ENCODE measurements around the gene CATSPER2.
"Not testable (repeated sequence)": the region's sequence is repeated elsewhere in the genome, so short reads cannot be mapped to it uniquely, and the experiment has no call there.

The CATSPER2 gene

DNA sequence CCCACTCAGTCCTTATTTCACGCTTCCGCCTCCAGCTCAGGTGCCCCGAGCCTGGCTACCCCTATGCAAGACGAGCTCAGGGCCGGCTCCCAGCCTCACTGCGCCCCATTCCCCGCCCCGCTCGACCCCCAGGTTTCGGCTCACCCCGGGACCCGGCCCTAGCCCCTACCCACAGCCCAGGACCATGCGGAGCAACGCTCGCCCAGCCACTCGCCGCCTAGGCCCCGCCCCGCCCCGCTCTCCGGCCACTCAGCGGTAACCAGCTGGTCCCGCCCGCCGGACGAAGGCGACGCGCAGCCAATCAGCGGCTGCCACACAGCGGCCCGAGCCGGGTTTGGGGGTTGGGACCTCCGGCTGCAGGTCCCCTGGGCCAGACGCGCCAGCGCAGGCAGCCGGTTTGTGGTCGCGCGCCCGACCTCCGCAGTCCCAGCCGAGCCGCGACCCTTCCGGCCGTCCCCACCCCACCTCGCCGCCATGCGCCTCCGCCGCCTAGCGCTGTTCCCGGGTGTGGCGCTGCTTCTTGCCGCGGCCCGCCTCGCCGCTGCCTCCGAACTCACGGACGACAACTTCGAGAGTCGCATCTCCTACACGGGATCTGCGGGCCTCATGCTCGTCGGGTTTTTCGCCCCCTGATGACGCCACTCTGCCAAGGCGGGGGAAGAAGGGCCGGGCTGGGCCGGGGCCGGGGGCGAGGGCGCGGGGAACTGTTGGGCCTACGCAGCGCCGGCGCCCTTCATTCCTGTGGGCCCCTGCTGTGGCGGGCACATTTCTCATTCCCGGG is at the start of gene CATSPER2:
CATSPER2 (minus strand) TSS at position 196 of the 781 bp plus-strand sequence. CDS start 783 bp downstream, outside the sequence.
- DNase-seq (ENCODE audit: low read depth in 2 of 2) = no peak

- DNase-seq (ENCODE audit: low read depth in 2 of 2) = not testable (repeated sequence)
These were observed 44.7 kb upstream of the CATSPER2 start, which contains the start of gene CKMT1A for GRCh38 chr15:43693148-43694022. CKMT1A (plus strand) TSS chr15:43693859; CDS start chr15:43694051, 192 bp downstream.

- not testable (repeated sequence) for DNase-seq (ENCODE audit: low read depth in 2 of 2)
These were observed 44.0 kb upstream of the CATSPER2 start for GRCh38 chr15:43692679-43693078.

DNA sequence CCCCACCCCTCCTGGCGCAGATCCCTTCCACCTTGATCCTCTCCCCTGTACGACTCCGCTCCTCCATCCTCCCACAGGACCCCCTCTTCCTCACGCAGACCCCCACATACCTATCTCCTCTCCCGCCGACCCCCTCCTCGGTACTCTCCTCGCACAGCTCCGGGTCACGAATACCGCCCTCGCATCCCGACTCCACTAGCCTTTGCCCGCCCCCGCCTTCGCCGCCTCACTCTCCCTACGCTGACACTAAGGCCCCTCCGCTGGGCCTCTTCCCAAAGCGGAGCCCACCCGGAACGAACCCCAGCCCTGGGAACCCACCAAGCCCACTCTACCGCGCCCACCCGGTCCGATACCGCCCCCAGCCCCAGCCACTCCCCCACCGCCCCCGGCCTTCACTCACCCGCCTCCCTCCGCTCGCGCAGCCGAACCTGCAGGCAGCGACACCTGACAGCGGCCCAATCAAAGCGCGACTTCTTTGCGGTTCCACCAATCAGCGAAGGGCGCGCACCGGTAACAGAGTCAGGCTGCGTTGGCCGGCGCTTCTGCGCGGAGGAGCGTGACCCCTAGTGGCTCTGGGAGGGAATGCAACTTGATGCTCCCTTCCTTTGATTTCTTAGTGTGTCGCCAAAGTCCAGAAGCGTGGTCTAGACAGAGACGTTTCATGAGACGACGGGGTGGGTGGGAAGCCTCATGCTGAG is 41.1 kb upstream of the CATSPER2 start:
- DNase-seq (ENCODE audit: low read depth in 2 of 2) = not testable (repeated sequence)

DNA sequence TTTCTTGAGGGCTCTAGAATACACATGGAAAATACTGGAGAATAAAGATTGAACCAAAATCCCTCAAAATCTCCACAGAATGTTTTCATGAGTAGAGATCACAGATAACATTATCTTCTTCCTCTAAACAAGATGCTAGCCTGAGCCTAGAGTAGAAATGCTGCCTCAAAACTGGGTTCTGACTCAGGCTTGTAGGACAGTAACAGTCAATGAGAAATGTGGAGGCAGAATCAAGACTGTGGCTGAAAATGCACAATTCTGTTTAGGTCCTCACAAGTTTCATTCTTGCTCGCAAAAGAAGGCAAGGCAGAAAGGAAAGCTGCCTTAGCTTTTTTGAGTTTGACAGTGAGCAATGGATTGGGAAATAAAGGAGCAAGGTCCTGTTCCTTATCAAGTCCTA is 25.5 kb upstream of the CATSPER2 start:
- DNase-seq (ENCODE audit: low read depth in 2 of 2) = not testable (repeated sequence)

DNA sequence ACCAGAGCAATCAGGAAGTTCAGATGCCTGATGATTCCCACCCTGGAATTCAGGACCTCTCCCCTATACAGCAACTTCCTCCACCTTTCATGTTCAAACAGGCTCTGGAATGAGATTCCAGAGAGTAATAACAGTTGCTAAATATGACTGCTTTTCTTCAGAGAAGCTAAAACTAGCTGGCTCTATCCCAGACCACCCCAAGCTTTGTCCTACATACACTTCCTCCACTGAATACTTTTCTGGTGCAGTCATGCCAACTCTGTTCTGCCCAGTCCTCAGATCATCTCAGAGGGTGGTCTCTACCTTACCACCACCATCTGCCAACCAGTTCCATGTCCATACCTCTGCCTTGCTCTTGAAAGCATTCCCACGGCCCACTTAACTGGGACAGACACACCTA is 17.5 kb upstream of the CATSPER2 start:
- DNase-seq (ENCODE audit: low read depth in 2 of 2) = not testable (repeated sequence)

- DNase-seq (ENCODE audit: low read depth in 2 of 2) = not testable (repeated sequence)
These were observed 14.7 kb upstream of the CATSPER2 start for GRCh38 chr15:43663333-43663732.

GRCh38 chr15:43662293-43662692 is 13.6 kb upstream of the CATSPER2 start:
- not testable (repeated sequence) for DNase-seq (ENCODE audit: low read depth in 2 of 2)

DNA sequence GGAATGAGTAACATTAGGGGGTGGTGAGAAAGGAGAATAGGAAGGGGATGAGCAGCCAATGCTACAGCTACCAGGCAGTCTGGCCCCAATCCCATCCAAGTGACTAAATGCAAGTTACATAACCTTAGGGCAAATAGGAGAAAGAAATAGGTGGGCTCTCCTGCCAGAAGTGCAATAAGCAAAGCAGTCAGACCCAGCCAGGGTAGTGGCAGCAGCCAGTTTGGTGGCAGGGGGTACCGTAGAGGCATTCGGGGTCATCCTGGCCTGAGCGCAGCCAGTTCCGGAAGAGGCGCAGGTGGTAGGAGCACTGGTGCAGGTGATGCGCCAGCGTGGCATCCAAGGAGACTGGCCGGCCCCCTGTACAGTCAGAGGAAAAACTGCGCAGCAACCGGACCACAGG is 11.1 kb upstream of the CATSPER2 start:
- DNase-seq (ENCODE audit: low read depth in 2 of 2) = not testable (repeated sequence)

DNA sequence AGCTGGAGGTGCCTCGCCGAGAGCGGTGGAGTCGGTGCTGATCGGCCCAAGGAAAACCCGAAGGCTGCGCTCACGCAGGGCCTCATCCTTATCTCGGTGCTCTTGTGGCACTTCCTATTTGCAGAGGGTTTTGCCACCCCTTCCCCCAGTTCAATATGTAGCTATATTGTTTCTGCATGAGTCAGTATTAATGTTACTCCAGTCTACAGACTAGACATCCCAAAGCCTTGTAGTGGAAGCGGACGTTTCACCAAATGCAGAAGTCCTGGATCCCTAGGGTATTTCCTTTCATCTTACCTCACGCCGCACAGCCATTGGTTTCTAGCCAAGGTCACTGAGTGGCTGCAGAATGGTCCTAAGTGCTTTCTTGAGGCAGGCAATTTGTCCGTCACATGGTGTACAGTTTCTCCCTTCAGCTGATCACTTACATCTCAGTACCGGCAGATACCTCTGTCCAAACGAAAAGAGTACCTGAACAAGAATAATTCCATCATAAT is 834 bp upstream of the CATSPER2 start:
- not testable (repeated sequence) for DNase-seq (ENCODE audit: low read depth in 2 of 2)

DNA sequence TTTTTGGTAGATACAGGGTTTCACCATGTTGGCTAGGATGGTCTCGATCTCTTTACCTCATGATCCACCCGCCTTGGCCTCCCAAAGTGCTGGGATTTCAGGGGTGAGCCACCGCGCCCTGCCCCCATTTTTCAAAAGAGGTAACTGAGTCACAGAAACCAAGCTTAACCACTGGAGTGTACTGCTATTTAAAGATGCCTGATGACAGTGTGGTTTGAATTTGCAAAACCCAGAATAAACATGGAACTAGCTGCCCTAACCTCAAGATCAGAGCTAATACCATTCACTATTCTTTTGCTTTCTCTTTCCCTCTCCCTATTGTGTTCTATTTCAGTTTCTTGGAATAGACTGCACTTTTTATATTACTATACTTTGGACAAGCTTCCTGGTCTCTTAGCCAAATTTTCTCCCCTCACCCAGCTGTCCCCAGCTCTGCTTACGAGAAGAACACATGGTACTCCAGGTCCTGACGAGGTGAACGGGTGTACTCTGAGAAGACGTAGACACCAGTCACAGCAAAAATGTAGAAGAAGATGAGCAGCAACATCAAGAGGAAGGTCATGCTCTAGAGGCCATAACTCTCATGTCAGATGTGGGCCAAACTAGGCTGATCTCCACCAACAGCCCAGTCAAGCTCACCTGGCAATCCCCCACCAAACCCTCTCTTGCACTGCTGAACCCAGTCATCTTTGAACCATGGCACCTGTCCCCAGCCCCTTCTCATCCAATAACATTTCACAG is 10.0 kb downstream of the CATSPER2 start:
- not testable (repeated sequence) for DNase-seq (ENCODE audit: low read depth in 2 of 2)

DNA sequence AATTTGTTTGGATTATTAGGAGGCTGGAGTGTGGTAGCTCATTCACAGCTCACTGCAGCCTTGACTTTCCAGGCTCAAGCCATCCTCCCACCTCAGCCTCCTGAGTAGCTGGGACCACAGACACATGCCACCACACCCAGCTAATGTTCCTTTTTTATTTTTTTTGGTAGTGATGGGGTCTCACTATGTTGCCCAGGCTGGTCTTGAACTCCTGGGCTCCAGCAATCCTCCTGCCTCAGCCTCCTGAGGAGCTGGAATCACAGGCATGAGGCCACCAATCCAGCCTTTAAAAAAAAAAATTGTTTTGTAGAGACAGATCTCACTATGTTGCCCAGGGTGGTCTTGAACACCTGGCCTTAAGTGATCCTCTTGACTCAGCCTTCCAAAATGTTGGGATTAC is 21.7 kb downstream of the CATSPER2 start:
- not testable (repeated sequence) for DNase-seq (ENCODE audit: low read depth in 2 of 2)

GRCh38 chr15:43625106-43625505 is 23.5 kb downstream of the CATSPER2 start:
- DNase-seq (ENCODE audit: low read depth in 2 of 2) = peak; percentile 21 to 28

DNA sequence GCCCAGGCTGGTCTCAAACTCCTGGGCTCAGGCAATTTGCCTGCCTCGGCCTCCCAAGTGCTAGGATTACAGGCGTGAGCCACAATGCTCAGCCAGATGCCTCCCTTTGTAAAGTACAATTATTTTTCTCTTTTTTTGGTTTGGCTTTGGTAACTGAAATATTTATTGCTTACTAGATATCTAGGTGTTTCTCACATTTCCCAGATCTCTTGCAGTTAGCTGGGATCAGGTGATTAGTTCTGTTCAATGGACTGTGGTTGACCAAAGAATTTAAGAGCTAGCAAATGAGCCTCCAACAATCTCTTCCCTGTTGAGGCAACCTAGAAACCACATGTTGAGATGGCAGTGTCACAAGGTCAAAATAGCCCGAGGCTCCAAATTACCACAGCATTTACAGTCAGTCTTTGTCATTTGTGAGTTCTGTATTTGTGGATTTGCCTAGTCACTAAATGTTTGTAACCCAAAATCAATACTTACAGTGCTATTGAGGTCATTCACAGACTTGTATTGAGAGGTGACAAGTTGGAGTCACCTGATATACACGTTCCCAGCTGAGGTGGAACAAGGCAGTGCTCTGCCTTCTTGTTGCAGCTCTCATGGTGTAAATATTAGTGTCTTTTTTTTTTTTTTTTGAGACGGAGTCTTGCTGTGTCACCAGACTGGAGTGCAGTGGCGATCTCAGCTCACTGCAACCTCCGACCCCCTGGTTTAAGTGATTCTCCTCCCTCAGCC is 26.4 kb downstream of the CATSPER2 start:
- DNase-seq (ENCODE audit: low read depth in 2 of 2) = not testable (repeated sequence)

- DNase-seq (ENCODE audit: low read depth in 2 of 2) = not testable (repeated sequence)
These were observed 29.9 kb downstream of the CATSPER2 start, which contains the start of gene STRC for GRCh38 chr15:43618700-43619099. STRC (minus strand) TSS chr15:43618800; CDS start chr15:43618722, 78 bp downstream.

- DNase-seq (ENCODE audit: low read depth in 2 of 2) = not testable (repeated sequence)
These were observed 30.9 kb downstream of the CATSPER2 start for GRCh38 chr15:43617750-43618149.

DNA sequence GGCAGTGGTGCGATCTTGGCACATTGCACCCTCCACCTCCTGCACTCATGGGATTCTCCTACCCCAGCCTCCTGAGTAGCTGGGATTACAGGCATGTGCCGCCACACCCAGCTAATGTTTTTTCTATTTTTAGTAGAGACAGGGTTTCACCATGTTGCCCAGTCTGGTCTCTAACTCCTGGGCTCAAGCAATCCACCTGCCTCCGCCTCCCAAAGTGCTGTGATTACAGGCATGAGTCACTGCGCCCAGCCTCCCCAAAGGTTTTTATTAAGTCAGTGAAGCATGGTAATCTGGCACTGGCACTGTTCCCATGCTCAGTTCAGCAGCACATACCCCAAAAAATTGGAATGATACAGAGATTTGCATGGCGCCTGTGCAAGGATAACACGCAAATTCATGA is 46.4 kb downstream of the CATSPER2 start:
- not testable (repeated sequence) for DNase-seq (ENCODE audit: low read depth in 2 of 2)

DNA sequence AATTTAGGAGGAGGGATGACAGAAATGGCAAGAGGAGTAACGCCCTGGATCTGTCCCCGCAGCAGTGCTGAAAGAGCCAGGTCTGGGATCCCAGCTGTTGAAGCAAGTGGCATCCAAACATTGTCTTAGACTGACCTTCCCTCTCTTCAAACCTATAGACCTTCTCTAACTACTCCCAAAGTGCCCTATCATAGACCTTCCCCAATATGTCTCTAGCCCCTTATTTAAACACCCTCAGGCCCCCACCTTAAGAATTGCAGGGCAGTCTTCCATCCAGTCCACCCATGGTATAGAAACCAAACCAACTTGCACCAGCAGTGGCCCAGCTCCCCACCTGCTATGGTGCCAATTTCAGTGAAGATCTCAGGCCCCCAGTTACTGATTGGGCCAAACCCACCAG is 48.4 kb downstream of the CATSPER2 start:
- DNase-seq (ENCODE audit: low read depth in 2 of 2) = not testable (repeated sequence)

DNA sequence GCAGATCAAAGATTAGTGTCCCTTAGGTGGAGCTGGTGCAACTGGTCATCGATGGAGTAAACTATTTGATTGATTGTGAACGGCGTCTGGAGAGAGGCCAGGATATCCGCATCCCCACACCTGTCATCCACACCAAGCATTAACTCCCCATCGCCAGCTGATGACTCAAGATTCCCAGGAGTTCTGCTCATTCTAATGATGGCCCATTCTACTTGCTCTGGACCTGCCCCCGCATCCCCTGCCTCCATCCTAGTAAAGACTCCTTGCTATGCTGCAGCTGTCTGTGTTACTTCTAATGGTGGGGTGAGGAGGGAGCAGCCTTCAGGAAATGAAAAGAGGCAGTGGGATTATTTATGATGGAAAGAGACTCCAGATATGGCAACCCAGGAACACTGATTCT is 49.5 kb downstream of the CATSPER2 start:
- DNase-seq (ENCODE audit: low read depth in 2 of 2) = not testable (repeated sequence)

Data from fibroblast of skin of left biceps (primary cell).